DMS79 (cell line): Measurements from ENCODE around the gene LRRTM4.

Experiments used
- DNase-seq: peaks from one replicate; lab custom pipeline; 2025; lab: John Stamatoyannopoulos, UW

The LRRTM4 gene

DNA sequence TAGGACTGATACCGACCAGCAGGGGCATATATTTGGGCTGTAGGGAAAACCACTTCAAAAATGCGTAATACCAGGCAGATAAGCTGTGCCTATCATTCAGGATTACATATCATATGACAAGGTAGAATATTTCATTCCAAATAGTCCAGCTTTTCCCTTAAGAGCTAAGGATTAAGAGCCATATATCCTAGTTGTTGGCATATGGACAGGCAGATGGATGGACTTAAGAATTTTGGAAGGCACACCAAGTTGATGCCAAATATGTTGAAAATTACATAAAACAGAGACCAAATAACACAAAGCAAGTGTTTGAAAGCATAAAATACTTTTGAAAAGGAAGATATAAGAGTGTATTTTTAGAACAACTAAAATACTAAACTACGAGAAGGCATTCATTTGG, 52.1 kb downstream of the LRRTM4 start:
- DNase-seq: no peak

DNA sequence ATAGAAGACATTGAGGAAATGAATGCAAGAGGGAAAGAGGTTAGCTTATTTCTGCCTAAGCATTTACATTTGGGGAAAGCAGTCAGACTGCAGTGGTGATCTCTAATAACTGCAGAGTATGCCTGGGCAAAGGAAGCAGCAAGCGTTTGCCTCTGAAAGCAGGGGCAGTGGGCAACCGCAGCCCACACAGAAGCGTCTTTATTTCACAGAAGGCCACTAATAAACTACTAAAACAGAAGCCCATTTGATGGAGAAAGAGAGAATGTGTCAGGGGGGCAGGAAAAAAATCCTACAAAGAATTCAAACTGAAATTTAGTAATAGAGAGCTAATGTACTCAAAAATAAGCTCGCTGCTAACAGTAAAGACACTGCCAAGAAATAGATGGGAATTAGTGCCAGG, 53.1 kb downstream of the LRRTM4 start:
- DNase-seq: no peak

DNA sequence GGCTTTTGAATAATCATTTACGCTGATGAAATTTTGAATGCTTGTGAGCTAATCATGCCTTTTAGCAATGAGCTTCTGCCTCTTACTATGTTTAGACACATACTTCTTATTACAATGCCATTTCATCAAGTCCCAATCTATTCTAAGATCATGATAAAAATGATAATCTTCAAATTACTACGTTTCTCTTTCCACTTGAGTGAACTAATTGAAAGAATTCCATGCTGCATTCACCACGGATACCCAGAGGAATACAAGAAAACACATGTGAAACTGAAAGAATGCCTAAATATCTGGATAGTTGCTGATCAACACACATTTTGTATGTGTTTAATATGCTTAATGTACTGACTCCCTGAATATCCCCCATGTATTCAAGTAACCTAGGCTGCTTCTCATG, 62.3 kb downstream of the LRRTM4 start:
- DNase-seq: no peak

DNA sequence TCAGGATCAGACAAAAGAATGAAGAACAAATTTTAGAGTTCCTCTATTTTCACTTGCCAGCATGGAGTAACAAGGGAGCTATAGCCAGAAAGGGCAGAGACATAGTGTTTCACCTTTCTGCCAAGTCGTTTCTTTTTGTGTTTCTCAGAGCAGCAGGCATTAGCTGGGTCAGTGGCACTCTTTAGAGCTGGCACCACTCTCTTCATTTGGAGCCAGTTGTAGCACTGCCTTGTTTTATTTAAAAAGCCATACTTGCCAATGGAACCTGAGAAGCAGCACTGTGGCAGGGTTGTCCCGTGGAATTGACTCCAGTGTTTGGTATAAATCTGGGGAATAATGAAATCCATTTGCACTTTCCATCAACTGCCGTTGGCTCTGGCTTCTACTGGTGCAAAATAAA, 64.0 kb downstream of the LRRTM4 start:
- DNase-seq: no peak

DNA sequence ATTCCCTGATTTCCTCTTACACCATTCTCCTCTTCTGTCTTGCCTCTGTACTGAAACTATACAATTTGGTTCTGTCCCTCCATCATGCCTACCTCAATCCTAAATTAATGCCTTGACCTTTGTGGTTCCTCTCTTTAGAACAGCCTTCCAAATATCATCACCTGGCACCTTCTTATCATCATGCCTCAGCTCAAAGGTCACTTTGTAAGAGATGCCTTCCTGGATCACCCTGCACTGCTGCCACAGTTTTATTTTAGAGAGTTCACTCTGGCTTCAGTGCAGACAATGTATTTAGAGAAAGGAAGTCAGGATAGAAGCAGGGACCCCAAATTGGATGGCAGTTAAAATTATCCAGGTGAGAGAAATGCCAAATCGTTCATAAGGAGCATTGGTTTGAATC, 64.5 kb downstream of the LRRTM4 start:
- DNase-seq: no peak

DNA sequence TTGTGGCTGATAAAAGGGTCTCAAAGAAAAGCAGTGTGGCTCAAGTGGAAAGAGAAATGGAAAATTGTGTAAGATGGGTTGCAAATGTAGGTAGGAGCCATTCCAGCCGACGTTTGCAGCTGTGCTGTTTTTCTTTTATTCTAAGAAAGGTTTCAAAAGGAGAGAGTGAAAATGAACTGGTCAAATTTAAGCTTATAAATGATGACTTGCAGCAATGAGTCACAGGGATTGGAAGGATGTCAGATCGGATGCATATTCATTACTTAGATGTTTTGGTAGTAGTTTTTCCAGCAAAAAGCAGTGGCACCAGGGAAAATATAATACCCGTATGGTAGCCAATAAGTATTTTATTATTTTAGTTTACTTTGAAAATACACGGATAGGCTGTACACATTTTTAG, 79.1 kb downstream of the LRRTM4 start:
- no peak for DNase-seq

DNA sequence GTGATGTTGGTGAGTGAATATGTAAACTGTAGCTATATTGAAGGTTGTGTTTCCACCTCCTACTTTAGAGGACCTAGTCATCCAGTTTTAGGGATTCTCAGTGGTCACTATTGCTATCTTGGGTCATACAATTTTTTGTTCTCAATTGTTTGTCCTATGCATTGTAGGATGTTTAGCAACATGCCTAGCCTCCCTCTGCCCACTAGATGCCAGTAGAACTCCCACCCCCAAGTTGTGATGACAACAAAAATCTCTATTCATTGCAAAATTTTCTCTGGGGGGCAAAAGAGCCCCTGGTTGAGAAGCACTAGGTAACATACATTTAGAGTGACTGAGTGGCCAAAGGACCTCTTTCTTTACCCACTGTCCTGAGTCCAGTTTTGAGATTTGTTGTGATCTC, 87.3 kb downstream of the LRRTM4 start:
- no peak for DNase-seq

DNA sequence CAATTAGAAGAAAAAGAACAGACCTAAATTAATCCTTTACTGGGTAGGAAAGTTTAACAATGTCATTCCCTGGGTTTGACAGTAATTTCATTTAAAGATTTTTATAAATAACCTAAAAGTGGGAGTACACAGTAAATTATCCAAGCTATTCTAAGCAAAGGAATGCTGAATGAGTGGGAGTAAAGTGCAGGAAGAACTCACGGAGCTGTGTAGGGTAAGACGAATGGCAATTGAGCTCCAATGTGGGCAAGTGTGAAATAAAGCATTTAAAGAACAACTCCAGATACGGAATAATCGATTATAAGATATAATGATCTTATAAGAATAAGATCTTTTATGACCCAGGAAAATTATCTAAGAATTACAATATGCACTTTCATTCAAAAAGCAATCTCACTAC, 93.2 kb downstream of the LRRTM4 start:
- no peak for DNase-seq

DNA sequence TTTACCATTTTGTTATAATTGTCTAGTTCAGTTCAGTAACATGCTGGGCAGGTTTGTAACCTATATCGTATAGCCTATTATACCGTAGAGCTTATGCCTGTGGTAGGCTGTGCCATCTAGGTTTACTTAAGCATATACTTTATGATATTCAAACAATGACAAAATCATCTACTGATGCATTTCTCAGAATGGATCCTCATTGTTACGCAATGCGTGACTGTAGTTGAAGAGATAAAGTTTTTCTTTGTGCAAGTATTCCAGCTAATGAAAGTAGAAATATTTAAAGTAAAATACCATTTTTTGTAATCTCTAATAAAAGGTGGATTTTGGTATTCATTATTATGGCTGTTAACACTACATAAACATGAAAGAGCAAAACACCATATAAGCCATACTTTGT, 100.2 kb downstream of the LRRTM4 start:
- no peak for DNase-seq

DNA sequence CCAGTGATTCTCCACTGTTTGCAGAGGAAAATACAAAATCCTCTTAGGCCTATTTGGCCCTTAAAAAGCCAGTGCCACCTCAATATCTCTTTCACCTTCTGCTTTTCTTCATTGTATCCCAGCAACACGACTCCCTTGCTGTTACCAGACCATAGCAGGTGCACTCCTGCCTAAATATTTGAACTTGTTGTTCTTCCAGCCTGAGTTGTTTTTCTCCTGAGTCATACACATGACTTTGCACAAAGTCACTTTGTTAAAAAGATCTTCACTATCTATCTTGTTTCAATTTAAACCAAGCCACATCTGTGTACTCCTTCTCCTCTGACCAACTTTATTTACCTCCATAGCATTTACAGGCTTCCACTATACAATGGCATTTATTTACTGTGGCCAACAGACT, 103.6 kb downstream of the LRRTM4 start:
- no peak for DNase-seq

DNA sequence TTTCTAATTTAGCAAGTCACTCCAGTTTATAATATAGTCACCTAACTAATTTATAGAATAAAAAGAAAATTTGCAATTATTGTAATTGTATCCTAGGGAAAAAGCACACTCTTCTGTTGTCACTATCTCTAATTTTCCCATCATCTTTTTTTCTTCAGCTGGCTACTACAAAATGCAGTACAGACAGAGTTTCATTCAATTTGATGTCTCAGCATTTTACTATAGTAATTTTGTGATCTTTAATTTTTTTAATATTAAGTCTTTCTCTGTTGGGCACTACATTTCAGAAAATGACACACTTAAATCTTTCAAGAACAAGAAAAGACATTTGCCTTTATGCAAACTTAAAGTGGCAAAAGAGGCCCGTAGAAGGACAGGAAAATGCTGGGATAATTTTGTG, 118.0 kb downstream of the LRRTM4 start:
- DNase-seq: no peak

DNA sequence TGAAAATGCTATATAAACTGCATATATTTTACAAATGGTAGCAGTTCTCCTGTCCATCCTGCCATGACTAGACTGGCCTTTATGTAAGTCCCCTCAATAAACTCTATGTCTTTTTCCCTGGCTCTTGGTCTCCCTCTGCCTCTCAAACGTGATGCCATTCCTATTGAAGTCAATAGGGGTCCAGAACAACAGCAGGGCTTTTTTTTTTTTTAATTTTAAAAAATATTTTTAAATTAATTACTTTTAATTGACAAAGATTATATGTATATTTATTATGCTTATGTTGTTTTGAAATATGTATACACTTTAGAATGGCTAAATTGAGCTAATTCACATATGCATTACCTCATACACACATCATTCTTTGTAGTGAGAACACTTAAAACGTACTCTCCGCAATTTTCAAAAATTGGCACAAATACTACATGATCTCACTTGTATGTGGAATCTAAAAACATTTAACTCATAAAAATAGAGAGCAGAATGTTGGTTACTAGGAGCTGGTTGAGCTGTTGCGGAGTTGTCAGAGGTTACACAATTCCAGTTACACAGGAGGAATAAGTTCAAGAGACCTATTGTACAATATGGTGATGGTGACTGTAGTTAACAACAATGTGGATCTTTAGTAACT, 123.1 kb downstream of the LRRTM4 start:
- no peak for DNase-seq

DNA sequence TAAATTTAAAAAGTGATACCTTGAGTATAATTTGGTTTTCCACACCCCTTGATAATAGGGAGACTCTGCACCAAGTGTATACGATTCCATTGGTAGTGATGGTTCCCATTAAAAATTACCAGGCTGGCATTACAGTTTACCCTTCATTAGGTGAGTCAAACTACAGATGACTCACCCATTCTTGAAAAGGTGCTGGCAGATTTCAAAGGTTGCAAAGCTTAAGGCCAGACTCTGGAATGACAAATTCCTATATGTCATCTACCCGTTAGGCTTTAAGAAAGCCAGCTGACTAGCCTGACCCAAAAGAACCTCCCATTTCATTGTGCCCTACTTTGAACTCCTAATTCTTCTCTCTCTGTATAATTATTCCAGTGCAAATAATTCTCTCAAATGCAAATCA, 124.4 kb downstream of the LRRTM4 start:
- no peak for DNase-seq

DNA sequence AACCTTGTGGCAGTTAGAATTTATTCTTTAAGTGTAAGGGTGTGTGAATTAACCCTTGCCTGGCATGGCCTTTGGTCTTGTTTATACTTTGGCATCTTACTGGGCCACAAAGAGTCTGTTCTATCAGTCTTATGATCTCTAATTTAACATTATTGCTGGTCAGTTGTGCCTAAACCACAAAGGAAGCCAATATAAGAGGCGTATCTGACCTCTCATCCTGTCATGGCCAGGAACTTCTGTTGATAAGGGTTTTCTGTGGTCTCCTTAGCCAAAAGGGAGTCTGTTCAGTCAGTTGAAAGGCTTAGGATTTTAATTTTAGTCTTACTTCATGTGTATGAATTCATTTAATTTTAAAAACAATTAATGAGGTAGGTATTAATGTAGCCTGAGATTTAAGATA, 127.2 kb downstream of the LRRTM4 start:
- no peak for DNase-seq

DNA sequence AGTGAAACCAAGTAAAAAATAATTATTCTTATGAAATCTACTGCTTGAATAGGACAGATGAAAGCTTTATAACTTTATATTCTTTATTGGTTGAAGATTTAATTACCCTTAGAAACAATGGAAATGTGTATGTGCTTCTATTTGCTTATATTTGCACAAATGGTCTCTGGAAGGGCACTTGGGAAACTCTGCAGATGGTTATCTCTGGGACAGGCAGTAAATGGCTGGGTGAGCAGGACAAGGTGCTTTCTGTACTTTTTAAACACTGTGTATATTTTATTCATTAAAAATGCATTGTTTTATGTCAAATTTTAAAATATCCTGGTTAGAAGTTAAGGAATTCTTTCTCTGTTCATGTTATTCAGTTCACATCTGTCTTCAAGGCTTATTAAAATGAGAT, 131.1 kb downstream of the LRRTM4 start:
- DNase-seq: peak; percentile 24

DNA sequence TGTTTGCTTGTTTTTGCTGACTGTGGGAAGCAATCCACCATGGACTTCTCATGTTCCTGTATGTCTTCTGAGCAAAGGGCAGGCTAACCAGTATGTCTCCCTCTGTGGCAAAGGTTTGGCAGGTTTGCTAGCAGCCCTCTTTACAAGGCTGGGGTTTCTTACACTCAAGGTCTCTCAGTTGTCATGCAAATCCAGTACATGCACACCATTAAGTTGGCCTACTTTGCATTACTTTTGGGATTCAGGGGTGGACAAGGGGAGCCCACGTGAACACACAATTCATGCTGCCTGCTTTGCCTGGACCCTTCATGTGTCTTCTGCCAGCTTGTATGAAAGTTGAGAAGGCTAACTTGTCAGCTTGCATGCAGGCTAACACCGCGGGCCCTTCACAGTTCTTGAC, 134.9 kb downstream of the LRRTM4 start:
- DNase-seq: no peak

DNA sequence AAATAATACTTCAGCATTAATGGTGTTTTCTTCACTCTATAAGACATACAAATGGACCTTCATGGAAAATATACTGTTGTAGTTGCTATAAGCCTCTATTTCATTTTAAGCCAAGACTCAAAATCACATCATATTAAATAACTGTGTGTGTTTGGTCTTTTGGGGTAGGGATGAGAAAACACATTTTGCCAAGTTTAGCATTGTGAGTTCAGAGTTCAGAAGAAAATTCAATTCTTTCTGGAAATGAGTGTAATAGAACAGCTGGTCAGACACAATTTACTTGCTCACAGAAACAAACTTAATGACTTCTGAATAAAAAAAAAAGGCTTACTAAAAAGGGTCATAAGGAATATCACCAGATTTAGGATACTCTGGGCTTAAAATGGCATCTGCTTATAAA, 149.5 kb downstream of the LRRTM4 start:
- no peak for DNase-seq

DNA sequence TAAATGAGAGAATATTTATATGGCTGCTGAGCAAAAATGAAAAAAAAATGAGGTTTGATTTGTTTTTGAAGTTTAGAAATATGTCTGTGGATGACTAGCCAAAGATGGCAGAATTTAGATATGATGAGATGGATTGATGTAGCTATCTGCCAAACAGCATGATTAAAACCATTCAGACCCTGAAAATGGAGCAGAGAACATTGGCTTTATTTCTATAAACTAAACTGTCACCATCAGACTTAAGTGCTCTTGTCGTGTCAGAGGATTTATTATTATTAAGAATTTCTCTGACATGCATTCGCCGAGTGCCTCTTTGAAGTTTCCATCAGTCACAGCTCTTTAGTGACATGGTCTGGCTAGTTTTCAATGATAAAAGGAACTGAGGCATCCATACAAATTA, 151.7 kb downstream of the LRRTM4 start:
- peak; percentile 39 for DNase-seq

DNA sequence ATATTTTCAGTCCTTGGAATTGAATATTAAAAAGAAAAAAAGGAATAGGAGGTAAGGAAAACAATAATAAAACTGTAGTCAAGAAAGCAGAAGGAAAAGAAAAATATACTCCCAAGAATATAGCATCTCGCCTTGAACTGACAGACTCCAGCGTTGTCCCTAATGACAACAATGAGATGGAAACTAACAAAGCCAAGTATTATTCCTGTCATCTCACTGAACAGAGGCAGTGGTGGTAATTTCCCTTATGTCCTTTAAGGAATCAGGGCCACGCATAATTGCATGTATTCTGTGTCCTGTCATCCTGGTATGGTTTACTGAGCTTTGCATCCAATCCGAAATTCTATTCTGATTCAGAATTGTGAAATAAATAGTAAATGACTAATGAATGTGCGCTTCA, 158.9 kb downstream of the LRRTM4 start:
- DNase-seq: no peak

DNA sequence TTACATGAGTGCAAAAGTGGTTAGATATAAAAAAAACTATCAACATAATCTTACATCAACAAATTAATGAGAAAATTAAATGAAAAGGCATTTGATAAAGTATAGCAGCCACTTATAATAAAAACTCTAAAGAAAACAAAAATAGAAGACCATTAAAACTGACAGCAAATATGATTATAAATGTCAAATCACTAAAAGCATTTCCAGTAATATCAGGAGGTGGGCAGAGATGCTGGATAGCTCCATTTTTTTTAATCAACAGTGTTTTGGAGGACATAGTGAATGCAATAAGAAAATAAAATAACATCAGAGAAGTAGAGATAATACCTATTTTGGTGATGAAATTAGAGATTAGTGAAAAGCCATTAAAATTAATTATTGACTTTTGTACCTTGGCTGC, 173.4 kb downstream of the LRRTM4 start:
- no peak for DNase-seq

DNA sequence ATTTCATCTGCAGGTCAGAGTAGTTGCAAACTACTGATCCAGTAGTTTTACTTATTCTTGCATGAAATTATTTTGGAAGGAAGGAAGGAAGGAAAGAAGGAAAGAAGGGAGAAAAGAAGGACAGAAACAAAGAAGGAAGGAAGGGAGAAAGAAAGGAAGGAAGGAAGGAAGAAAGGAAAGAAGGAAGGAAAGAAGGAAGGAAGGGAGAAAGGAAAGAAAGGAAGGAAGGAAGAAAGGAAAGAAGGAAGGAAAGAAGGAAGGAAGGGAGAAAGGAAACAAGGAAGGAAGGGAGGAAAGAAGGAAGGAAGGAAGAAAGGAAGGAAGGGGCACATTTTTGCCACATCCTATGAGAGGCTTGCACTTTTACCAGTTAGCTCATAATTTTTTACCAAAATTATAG, 186.2 kb downstream of the LRRTM4 start:
- no peak for DNase-seq

DNA sequence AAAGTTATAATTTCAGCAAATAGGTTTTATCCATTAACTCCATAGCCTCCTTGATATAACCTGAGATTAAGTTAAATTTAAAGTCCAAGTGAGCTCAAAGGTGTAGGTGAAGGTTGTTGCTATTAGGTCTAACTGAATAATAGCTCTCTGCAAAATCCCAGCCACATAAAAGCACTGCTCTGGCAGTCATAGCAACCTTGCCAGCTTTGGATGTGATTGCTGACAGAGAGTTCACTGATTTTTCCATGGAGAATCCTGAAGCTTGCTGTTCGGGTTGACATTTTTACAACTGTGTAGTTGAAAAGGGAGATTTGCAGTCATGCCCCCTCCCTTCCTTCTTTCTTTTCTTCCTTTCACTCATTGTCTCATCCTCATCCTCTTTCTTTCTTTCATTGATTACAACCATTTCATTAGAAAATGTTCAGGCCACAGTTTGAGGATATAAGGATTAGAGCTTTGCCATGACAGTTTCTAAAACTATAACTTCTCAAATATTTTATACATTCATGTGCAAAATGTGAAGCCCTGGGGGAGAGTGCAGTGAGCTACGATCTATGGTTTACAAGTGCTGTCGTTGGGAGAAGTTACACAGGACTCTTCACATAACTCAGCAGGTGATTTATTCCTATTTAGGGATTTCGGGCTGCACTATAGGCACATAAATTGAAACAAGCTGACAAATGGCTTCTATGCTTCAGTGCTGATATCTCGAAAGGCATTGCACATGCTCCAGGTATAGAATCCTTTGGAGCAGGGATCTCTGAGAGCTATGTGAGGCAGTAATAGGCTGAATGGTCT, 193.8 kb downstream of the LRRTM4 start:
- no peak for DNase-seq

DNA sequence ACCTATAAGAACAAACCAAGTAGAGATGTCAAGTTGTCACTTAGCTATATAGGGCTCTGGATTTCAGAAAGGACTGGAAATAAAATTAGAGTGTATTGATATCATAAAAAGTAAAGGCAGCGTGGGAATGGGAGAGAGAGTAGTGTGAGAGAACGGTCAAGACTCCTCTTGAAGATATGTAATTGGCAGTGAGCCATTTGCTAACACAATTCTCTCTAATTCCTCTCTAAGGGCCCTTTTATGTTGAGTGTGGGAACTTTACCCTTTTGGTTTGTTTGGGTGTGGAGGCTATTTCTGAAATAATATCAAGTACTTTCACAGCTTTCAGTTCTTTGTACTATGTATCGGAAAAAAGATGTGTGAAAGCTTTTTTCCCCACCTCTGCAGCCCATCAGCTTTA, 196.8 kb downstream of the LRRTM4 start:
- peak; percentile 38 for DNase-seq

DNA sequence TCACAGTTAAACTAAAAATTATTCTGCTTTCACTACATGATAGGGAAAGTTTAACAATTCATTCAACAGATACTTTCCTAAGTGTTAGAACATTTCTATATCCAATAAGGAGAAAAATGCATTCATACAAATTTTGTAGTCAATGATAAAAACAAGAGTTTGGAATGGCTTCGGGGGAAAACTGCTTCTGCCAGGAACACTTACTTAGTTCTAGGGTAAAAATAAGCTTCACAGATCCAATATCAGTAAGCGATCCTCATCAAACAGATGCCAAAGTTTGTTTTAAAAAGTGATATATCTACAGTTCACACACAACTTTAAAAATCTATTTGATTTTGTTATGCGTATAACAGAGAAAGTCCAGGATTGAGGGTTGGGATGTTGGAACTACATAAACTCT, 199.7 kb downstream of the LRRTM4 start:
- DNase-seq: no peak
